ENCODE data around the gene VDR. TPM values are rescaled to one million over a fixed set of nuclear protein-coding genes. Genes with fewer than 3 reads are reported as not detected.
"Not testable (repeated sequence)": the region's sequence is repeated elsewhere in the genome, so short reads cannot be mapped to it uniquely, and the experiment has no call there.

The VDR gene
- total RNA-seq, 1 donor from 2014 or later = under 0.01 TPM

DNA sequence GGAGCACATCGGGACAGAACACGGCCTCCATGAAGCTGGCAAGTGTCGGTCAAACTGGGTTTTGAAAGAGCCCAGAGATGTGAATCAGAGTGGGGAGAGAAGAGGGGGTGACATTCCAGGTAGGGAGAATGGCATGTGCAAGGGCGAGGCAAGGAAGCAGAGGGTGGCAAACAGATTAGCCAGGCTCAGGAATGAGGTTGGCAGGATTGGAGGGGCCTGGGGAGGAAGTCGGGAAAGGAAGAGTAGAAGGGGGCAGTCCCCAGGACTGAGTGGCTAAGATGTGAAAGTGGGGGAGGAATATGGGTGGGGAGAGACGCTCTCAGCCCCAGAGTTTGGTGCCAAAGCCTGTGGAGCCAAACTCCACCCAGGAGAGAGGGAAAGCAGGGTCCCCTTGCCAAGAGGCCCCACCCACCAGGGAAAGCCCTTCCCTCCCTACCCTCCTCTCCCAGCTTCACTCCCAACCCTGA lies 79.6 kb downstream of the VDR start:
- no peak for DNase-seq

DNA sequence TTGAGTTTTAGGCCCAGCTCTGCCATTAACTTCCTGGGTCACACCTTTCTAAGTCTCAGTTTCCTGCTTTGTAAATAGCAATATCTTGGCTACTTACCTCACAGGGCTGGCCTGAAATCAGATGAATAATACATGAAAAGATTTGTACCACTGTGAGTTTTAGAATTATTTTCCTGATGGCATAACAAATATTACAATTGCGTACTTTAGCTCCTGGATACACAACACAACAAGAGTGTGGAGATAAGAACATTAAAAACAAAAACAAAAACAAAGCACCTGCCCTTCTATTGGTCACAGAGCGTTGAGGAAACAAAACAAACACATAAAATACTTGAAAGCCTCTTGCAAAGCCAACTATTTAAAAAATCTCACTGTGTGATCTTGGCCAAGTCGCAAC lies 80.2 kb downstream of the VDR start:
- no peak for DNase-seq

DNA sequence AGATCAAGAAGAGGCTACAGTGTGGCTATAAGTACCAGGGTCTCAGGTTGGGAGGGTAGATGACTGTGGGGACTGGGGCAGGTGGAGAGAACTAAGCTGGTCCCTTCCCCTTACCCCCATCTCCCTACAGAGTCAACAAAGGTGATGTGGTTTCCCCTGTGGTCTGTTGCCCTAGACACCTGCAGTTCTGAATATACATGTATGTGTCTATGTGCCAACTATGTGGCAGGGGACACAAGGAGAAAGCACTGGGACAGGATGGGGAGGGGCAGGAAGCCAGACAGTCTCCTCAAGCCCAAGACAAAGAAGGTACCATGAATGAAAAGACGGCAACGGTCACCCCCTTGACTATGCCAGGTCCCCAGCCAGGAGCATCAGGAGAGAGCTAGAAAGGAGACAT lies 80.6 kb downstream of the VDR start:
- no peak for DNase-seq

DNA sequence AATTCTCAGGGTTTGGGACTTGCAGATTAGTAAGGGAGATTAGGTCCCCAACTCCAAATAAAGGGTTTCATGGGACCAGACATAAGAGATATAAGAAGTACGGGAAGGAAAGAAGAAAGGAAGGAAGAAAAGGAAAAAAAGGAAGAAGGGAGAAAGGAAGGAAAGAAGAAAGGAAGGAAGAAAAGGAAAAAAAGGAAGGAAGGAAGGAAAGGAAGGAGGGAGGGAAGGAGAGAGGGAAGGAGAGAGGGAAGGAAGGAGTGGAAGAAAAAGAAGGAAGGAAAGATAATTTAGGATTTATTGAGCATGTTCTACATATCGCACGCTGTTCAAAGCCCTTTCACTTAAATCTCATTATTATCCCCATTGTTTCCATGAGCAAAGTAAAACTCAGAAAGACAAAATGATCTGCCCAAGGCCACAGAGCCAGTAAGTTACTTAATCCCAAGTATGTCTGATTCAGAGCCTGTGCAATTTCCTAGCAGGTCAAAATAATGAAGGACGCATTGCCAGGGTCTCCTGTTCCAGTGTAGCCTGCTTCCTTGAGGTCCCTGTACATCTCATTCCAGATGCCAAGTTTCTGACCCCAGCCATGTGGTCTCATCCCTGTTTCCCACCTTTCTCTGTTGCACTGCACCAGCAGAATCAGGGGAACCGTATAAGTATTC lies 81.2 kb downstream of the VDR start:
- DNase-seq = no peak

DNA sequence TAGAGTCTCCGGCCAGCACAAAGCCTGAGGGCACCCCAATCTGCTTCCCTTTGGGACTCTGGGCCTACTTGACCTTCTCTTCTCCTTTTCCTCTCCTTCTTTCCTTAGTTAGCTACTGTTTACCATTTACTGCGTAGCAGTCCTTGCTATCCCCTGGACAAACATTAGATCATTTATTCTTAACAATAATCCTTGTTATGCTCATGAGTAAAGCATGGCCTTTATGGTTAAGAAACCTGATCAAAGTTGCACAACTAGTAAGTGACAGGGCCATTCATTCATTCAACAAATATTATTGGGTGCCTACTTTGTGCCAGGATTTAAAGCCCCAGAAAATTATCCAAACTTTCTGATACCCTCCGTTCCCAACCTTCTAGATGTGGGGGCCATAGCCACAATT lies 81.9 kb downstream of the VDR start:
- no peak for DNase-seq

DNA sequence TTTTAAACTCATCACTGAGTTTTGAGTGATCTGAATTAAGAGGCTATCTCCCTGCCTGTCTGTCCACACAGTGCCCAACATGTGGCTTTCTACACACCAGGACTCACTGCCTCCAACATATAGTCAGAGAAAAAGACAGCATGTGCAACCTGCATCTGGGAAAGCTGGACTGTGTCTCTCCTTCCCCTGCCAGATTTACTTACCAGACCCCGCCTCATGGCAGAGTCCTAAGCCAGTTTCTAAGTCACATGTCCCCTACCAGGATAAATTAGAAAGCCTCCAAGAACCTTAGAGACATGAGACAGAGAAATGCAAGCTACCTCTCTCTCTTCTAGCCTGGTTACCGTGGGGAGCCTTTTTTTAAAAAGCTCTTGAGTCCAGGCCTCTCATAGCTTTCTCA lies 82.4 kb downstream of the VDR start:
- DNase-seq = no peak

DNA sequence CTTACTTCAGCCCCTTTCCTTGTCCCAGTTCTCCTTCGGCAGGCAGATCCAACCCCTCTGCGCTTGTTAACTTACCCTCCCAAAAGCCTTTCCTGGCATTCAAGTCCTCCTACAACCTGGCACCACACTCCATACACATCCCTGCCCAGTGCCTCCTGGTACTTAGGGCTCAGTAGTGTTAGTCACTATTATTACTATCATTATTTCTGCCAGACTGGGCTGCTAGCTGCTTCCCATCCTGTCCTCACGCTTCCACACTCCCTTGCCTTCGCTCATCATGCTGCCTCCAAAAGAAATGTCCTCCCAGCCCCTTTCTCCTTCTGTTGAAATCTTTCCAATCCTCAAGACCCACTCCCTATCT lies 83.5 kb downstream of the VDR start:
- DNase-seq = peak; percentile 45

DNA sequence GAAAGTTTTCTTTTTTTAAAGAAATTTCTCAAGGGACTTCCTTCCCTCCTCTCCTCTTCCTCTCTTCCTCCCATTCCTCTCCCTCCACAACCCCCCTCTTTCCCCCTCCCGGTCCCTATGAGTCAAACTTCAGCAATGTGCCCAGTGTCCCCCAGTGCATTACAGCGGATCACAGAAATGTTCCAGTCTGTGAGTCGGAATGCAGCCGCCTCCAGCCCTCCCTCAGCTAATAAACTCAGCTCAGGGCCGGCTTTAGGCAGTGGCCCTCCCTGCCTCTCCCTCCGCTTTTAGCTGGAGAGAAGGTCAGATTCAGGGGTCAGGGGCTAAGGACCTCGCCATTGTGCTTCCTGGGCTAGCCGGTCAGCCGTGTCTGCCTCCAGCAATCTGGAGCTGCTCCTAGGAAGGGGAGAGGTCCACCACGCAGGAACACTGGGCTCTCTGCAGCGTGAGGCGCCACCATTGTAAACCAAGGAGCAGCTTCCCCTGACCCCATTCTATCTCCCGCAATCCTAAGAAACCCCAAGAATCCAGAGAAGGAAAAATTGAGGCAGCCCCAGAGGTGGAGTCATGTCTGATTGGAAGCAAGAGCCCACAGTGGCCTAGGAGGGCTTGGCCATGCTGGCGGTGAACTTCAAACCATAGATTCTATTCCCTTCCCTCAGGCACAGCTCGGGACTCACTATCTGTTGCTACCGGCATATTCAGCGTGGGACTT lies 84.0 kb downstream of the VDR start:
- peak; percentile 93 for DNase-seq

DNA sequence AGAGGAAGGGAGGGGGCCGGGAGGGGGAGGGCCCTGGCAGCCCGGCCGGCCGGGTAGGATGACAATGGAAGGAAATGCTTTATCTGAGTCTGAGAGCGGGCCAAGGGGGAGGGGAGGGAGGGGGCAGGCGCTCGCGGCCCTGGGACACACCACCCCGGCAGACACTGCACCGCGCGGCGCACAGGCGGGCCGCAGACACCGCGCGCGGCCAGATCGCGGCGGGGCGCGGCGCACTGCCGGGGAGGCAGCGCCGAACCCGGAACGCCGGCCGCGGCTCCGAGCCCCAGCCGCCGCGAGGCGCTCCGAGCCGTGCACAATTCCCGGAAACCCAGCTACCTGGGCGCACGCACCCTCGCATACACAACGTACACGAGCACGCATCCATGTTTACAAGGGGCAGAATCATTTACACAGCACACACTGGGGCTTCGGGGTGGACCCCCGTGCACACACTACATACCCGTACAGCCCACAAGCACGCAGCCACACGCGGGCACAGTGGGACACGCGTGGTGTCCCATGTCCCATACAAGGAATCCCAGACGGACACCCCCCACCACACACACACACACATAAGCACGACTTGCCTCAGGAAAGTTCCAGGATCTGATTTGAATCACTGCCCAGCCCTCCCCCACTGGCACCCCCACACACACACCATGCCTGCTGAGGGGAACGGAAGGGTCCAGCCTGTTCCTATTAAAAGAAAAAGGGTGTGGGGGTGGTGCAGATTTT lies 84.7 kb downstream of the VDR start, which contains the start of gene HDAC7:
HDAC7 (minus strand) TSS at position 8 of the 735 bp plus-strand sequence. CDS start 118 bp downstream, outside the sequence.
- peak; percentile 89 for DNase-seq

DNA sequence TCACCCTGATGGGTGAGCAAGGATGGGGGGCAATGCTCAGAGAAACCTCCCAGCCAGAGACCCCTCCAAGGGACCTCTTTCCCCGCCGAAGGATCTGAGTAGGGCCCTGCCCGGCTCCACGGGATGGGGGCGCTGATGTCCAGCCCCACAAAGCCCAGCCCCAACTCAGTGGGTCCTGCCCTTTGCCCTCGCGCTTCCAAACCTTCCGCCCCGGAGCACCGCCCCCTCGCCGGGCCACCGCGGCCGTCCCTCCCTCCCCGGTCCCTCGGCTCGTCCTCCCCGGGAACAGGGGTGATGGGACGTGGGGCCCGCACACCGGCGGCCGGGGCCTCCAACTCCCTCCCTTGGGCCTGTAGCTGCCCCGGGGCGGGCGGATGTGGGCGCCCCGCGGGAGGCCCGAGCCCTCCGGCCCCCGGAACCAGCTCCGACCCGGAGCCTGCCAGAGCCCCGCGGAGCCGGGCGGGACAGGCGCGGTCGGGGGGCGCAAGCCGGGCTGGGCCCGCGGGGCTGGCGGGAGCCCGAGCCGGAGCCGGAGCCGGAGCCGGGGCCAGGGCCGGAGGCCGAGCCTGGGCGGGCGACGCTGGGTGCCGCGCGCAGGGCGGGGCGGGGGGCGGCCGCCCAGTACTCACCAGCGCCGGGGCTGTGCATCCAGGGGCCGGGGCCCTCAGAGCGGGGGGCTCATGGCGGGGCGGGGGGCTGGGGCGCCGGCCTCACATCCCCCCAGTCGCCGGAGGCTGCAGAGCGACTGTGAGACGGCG lies 85.5 kb downstream of the VDR start:
- DNase-seq = peak; percentile 51

DNA sequence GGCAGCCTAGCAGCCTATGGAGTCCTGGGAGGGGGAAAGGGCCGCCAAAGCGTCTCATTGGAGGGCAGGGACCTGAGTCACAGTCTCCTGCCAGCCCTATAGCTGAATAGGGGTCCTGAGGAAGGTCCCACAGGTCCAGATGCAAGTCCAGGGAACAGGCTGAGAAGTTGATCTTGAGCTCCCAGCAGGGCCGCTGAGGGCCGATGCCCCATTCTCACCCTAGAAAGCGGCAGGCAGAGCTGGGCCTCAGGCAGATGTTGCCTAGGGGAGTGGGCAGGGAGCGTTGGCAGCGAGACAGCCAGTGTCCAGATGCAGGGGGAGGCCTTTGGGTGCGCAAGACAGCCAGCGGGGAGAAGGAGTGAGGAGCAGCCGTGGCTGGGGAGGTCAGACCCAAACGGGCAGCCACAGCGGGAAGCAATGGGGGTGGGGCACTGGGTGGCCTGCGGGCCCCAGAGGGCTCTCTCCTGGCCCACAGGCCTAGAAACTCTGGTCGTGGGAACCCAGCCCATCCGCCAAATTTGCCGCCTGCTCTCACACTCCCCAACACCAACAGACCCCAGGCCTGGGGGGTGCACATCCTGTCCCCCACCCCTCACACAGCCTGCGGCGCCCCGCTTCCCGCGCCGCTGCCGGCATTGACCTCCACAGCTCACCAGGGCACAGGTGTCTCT lies 86.2 kb downstream of the VDR start:
- DNase-seq = peak; percentile 69

DNA sequence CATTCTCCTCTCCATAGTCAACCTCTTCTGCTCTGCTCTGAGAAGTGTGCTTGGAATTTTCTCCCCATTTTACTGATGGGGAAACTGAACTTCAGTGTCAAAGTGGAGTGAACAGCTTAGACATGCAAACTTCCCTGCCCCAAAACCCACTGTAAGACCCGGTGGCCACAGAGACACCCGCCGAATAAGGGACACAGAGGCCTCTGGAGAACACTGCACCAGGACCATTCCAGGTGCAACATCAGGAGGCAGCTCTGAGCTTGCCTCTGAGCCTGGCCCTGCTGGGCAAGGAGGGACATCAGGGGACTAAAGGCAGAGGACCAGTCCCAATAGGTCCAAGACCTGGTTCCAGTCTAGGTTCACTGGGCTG lies 86.8 kb downstream of the VDR start:
- DNase-seq = no peak

DNA sequence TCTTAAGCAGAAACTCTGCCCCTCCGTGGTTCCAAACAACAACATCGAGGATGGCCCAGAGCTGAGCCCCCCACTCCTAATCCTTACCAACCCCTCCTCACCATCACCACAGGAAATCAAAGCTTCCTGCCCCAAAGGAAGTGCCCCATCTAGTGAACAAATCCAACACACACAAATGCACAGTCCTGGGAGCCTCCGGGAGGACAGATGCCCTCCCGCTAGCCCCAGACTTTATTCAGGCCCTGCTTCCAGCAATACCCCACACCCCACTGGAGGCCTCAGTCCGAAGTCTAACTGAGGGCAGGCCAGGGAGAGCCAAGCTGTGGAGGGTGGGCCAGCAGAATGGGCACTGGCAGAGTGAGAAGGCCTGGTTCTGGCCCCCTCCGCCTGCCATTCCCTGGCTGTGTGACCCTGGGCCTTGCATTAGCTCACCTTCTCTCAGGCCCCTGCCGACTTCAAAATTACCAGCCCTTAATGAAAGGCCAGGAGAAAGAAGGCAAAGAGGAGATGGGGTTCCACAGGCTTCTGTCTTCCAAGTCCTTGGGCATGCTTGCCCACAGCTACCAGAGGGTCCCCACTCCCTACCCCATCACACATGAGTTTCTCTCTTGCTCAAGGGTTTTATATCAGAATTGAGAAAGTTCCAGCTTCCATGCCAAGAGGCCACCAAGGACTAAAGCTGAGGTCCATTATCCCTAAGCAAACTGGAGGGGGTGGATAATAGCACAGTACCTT lies 87.4 kb downstream of the VDR start:
- no peak for DNase-seq

DNA sequence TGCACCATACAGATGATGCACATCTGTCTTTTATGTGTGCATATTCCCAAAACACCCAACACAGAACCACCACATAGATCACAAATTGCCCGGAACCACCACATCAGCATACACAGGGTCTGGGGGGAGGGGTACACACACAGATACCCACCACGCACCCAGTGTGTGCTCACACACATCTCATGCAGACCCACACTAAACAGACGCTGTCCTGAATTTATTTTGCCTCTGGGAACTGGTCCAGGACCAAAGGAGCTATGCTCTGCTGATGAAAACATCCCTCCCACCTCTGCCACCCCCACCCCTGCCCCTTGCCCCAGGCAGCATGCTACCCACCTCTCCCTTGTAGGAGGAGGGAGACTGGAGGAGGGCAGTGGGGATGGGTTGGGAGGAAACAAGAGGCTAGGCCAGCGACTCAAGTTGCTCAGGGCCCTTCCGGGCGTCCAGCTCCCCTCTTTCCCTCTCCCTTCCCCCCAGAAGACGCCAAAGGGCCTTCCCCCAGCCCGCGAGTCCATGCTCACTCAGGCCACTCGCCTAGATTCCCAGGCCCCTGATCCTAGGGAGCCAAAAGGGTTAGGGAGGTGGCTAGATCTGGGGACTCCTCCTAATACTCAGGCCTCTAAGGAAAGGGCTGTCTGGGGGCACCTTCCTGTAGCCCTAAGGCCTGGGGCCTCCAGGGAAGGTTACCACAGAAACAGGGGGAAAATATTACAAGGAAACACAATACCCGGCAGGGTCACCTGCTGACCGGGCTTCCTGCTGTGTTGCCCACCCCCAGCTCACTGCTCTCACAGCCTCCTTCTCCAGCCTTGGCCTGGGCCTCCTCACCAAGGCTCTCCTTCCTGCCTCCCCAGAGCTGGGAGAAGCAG lies 88.2 kb downstream of the VDR start:
- DNase-seq = peak; percentile 92

DNA sequence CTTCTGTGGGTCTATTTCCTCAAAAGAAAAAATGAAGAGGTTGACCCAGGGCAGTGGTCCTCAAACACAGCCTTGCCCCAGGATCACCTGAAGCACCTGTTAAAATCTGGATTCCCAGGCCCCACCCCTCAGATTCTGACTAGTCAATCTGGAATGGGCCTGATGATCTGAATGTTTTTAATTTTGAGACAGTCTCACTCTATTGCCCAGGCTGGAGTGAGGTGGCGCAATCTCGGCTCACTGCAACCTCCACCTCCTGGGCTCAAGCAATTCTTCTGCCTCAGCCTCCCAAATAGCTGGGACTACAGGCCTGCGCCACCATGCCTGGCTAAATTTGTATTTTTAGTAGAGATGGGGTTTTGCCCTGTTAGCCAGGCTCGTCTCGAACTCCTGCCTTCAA lies 89.3 kb downstream of the VDR start:
- not testable (repeated sequence) for DNase-seq

DNA sequence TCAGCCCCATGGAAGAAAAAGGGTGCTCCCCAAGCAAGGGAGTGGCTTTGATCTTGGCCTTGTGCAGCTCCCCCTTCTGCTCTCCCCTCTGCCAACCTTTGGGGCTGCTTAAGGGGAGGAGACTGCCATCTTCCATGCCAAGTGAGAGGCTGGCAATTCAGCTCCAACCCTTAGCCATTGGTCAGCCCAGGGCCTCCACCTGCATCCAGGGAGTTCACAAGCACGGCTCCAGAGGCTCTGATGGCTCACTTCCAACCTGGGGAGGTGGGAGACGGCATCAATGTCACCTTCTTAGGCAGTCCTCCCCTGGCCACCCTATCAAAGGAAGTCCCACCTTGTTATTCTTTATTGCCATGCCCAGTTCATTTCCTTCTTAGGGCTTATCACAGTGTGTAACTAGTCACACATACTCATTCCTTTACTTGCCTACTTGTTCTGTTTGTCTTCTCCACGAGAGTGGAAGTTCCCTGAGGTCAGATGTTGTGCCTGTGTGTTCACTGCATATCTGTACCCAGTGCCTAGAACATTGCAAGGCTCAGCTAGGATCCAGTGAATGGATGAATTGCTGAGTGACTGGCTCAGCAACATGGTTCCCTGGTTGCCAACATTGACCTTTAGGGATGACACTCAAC lies 90.1 kb downstream of the VDR start:
- DNase-seq = no peak

DNA sequence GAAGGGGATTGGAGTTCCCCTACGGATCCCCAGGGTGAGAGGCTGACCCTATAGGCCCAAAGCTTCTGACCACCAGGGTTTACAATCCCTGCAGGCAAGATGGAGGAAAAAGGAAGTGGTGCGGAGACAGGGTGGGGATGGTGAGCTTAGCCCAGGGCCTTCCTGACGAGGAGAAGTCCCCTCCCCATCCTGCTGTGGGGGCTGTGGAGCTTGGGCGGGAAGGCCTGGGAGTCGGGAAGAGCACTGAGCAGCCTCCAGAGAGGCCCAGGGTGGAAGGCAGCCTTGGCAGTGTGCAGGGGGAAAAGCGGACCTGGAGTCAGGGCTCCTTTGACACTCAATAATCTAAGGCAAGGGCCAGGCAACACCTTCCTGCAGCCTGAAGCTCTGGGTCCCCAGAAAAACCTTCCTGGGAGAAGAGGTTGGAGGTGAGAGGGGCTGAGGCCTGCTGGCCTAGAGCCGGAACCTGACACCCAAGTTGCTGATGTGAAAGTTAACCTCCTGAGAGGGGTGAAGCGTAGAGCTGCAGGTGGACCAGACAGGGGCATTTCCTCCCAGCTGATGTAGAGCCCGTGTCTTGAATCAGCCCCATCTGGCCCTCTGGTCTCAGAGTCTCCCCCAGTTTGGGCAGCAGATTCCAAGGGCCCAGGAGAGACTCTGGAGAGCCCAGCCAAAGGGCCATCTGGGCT lies 91.1 kb downstream of the VDR start:
- DNase-seq = peak; percentile 44

DNA sequence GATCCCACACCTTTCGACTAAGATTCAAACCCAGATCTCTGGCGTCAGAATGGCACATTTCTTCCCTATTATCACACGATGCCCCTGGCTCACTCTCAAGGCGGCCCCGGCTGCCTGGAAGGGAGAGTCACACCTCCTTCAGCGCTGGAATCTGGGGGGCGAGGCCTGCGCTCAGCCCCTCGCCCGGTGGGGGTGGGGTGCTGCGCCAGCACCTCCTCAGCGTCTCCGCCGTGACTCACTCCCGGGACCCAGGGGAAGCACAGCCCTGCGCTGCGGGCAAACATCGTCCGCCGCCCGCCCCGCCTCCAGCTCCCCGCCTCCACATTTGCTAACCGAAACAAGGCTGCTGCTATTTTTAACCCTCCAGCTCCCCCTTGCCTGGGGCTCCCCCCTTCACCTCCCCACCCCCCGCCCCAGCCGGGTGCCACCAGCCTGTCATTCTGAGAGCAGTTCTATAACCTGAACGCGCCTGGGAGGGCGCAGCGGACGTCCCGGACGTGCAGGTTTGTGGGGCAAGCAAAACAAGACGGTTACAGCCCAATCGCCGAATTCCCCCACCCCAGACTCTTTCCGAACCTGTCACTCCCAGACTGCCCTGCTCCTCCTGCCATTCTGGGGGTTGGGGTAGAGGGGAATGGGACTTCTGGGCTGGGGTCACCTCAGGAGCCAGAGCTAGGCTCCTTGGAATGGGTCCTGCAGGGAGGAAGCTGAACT lies 91.8 kb downstream of the VDR start:
- peak; percentile 82 for DNase-seq
